Stromal cell of bone marrow (primary cell): Measurements from ENCODE around the gene TCP10L.
"Not testable (repeated sequence)": the region's sequence is repeated elsewhere in the genome, so short reads cannot be mapped to it uniquely, and the experiment has no call there.

ENCODE experiments used
- DNase-seq: peaks from one replicate; pipeline ENCODE4 v3.0.0-alpha.2; 2012; ENCODE audit warnings: low read depth

Gene TCP10L

GRCh38 chr21:32554832-32555638 lies 30.3 kb downstream of the TCP10L start:
- no peak for DNase-seq

GRCh38 chr21:32549886-32550285 lies 35.4 kb downstream of the TCP10L start:
- DNase-seq: no peak

- DNase-seq: no peak
Measured at GRCh38 chr21:32549440-32549839, 35.9 kb downstream of the TCP10L start.

GRCh38 chr21:32548978-32549377 lies 36.3 kb downstream of the TCP10L start:
- no peak for DNase-seq

GRCh38 chr21:32547018-32547417 lies 38.3 kb downstream of the TCP10L start:
- DNase-seq: no peak

GRCh38 chr21:32545948-32546441 lies 39.3 kb downstream of the TCP10L start:
- DNase-seq: peak; percentile 78

DNA sequence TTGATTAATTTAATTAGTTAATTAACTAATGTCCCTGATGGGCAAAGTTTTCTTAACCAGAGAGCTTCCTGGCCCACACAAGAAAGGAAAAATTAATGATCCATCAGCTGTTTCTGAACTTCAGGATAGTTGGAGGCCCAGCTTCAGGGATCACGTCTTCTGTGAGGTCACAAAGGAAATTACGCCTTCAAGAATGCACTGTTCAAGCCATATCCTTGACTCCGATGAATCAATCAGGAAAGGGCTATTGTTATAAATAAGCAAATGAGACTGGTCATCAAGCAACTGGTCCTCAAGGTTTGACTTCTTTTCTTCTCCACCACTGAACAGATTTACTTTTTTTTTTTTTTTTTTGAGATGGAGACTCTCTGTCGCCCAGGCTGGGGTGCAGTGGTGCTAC lies 40.6 kb downstream of the TCP10L start:
- DNase-seq: no peak

GRCh38 chr21:32543975-32544374 lies 41.3 kb downstream of the TCP10L start:
- DNase-seq: no peak

DNA sequence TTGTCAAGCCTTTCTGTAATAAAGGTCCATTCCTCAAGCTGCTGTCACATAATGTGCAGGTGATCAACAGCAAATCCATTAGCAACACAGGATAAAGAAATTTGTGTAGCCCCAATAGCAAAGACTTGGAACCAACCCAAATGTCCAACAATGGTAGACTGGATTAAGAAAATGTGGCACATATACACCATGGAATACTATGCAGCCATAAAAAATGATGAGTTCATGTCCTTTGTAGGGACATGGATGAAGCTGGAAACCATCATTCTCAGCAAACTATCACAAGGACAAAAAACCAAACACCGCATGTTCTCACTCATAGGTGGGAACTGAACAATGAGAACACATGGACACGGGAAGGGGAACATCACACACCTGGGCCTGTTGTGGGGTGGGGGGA lies 42.3 kb downstream of the TCP10L start:
- not testable (repeated sequence) for DNase-seq

DNA sequence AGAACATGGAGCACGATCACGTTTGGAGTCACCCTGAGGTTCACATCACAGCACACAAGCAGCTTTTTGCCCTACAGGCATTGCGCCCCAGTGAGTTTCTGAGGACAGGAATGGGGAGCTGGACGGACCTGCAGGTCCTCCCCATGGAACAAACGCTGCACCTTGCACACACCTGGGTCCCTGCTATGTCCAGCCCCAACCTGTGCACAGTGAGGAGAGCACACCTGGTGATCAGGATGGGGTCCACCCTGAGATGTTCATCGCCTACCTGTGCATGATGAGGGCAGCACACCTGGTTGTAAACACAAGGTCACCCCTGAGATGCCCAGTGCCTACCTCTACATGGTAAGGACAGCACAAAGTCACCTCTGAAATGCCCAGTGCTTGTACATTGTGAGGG lies 45.9 kb downstream of the TCP10L start:
- no peak for DNase-seq

DNA sequence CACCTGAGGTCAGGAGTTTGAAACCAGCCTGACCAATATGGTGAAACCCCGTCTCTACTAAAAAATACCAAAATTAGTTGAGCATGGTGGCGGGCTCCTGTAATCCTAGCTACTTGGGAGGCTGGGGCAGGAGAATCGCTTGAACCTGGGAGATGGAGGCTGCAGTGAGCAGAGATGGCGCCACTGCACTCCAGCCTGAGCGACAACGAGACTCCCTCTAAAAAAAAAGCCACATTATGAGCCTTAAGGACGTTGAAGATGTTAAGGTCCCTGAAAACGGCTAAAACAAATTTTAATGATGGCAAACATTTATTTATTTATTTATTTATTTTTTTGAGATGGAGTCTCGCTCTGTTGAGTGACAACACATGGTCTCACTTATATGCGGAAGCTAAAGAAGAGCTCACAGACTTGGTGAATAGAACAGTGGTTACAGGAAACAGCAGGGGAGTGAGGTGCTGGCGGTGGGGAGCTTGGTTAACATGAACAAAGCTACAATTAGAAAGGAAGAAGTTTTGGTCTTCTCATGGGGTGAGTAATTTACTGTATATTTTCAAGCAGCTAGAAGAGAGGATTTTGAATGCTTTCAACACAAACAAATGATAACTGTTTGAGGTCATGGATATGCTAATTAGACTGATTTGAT lies 47.1 kb downstream of the TCP10L start:
- no peak for DNase-seq

DNA sequence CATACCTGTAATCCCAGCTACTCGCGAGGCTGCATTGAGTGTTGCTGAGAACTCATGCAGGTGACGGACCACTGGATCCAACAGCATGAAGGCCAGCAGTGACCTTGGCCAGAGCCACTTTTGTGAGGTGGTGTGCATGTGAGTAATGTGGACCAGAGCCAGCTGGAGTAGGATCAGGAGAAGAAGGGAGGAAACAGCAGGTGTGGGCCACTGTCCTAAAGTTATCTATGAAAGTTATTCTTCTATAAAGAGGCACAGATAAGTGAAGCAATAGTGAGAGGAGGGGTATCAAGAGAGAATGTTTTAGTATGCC lies 47.8 kb downstream of the TCP10L start:
- DNase-seq: no peak

DNA sequence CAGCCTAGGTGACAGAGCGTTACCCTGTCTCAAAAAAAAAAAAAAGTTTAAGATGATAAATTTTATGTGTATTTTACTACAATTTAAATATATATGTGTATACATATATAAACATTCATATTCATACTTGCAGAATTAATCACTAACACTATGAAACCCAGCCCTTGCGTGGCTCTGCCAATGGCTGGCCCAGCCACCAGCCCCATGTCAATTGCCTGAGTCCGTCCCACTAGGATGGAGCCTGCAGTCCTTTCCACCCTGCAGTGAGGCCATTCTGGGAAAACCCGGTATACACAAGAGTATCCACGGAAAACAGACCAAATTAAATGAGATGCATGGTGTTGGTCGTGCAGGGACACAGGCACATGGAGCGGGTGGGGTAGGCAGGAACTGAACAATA lies 49.7 kb downstream of the TCP10L start:
- no peak for DNase-seq

DNA sequence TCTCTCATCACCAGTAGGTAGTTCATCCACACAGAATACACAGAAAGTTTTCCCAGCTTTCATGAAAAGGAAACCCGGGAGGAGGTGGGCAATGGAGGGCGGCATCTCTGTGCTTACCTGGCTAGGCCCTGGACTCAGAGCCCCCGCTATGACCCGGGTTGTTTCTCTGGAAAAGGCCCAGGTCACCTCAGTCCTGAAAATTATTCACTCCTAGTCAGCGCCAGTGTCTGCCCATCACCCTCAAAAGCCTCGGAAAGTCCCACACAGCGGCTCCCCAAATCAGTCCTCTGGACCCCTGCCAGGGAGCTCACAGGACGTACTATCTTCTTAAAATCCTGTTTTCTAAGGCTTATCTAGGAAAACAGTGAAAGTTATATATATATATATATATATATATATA lies 51.2 kb downstream of the TCP10L start:
- DNase-seq: no peak

- no peak for DNase-seq
Measured at GRCh38 chr21:32533611-32534010, 51.7 kb downstream of the TCP10L start.

DNA sequence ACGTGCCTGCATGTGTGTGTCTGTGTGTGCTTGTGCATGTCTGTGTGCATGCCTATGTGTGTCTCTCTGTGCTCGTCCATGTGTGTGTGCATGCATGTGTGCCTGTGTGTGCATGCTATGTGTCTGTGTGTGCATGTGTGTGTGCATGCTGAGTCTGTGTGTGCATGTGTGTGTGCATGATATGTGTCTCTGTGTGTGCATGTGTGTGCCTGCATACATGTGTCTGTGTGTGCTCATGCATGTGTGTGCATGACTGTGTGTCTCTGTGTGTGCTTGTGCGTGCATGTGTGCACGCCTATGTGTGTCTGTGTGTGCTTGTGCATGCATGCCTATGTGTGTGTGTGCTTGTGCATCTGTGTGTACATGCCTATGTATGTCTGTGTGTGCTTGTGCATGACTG lies 52.3 kb downstream of the TCP10L start:
- DNase-seq: no peak

GRCh38 chr21:32532636-32533035 lies 52.7 kb downstream of the TCP10L start:
- DNase-seq: no peak

DNA sequence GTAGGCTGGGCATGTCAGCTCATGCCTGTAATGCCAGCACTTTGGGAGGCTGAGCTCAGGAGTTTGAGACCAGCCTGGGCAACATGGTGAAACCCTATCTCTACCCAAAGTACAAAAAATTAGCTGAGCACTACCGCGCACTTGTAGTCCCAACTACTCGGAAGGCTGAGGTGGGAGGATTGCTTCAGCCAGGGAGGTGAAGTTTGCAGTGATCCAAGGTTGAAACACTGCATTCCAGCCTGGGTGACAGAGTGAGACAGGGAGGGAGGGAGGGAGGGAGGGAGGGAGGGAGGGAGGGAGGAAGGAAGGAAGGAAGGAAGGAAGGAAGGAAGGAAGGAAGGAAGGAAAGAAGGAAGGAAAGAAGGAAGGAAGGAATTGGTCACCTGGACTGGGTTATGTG lies 53.8 kb downstream of the TCP10L start:
- not testable (repeated sequence) for DNase-seq

GRCh38 chr21:32530809-32531208 lies 54.5 kb downstream of the TCP10L start:
- not testable (repeated sequence) for DNase-seq

DNA sequence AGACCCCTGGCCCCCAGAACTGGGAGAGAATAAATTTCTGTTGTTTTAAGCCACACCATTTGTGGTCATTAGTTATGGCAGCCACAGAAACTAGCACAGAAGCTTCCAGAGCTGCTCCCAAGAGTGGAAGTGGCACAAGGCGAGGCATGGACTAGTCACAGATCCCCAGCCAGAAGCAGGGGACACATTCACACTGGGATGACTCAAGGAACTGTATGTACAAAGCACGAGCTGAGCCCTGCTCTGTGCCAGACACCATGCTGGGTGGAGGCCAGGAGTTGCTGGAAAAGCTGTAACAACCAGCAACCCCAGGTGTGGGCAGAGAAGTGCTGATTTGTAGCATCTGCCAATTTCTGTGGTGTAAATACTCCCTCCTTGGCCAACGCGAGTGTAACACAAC lies 55.6 kb downstream of the TCP10L start:
- no peak for DNase-seq

DNA sequence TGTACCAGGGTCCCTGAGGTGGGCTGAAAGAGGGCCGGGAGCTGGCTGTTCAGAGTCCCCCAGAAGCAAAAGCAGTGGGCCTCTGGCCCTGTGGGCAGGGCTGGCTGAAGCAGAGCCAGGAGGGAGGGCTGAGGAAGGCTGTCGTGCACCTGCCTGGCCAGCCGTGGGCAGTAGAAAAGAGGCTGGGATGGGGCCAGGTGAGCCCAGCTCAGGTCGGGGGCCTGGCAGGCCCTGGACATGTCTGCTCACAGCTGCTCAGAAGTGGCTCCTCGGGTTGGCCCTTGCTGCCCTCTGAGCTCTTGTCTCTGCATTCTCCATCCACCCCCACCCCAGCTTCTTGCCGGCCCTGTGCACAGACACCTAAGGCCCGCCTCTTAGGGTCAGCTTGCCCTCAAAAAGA lies 60.0 kb downstream of the TCP10L start:
- no peak for DNase-seq

- peak; percentile 89 for DNase-seq
Measured at GRCh38 chr21:32523988-32524719, 61.2 kb downstream of the TCP10L start.
